Measurements from ENCODE around the gene CCP110. TPM values are rescaled to one million over a fixed set of nuclear protein-coding genes. Genes with fewer than 3 reads are reported as not detected.
A peak's percentile ranks its signal among the peaks of the same experiment; 100 is the strongest.

CCP110 gene
- total RNA-seq, 1 experiment from 2014 or later: 31.8 TPM

GRCh38 chr16:19522760-19523159 is 982 bp upstream of the CCP110 start:
- no peaks in the 10 kb centered on the region for H3K27me3 ChIP-seq (ENCODE audit: control insufficient read depth, insufficient read depth, low read length)
- H3K27ac ChIP-seq (ENCODE audit: low read length): peak overlapping the region; percentile 91; the same call in 1 of the 2 replicates
- in situ Hi-C loops (cut with HindIII; ENCODE audit: low pct_unique_long_range_greater_than_20kb, low sequenced_read_pairs) (no loop called here), intact Hi-C loops (cut with micrococcal nuclease; ENCODE audit: unreplicated experiment) (no loop called here)
- CTCF ChIA-PET: no interaction called here
- H3K36me3 ChIP-seq (ENCODE audit: control insufficient read depth, insufficient read depth, low read length): peaks cover 2% of the 10 kb centered on the region; the same call in 1 of the 2 replicates
- DNase-seq (ENCODE audit: low read depth, low spot score) (no peak), ATAC-seq (no peak)
- H3K9me3 ChIP-seq (ENCODE audit: control insufficient read depth, insufficient read depth, low read depth, low read length): no peaks in the 10 kb centered on the region
- no peak overlapping the region for H3K4me3 ChIP-seq (ENCODE audit: low read depth in 2 of 2, low read length in 2 of 2)
- TF ChIP-seq POLR2AphosphoS5 (IDR thresholded peaks at IDR 0.05; ENCODE audit: low read depth, low read length) (no peak), CTCF (IDR thresholded peaks at IDR 0.05) (no peak), REST (IDR thresholded peaks at IDR 0.05; ENCODE audit: insufficient read depth in 1 of 2, low read depth in 2 of 2, low read length in 1 of 2) (no peak), SIN3A (IDR thresholded peaks at IDR 0.05; ENCODE audit: borderline replicate concordance, insufficient read depth, low read depth, low read length) (no peak), TCF7L2 (IDR thresholded peaks at IDR 0.05; ENCODE audit: low read depth, low read length) (no peak)
- BruUV-seq (replicated peaks): no TSS peak
- H3K4me1 ChIP-seq (ENCODE audit: control insufficient read depth, insufficient read depth, low read length): peaks cover 29% of the 10 kb centered on the region
- POLR2A ChIA-PET: no interaction called here

GRCh38 chr16:19523184-19523558 is 571 bp upstream of the CCP110 start:
- intact Hi-C loops (cut with micrococcal nuclease; ENCODE audit: unreplicated experiment): no loop called here
- Histone ChIP-seq H3K27ac (ENCODE audit: low read length) (peak overlapping the region; percentile 91), H3K4me3 (ENCODE audit: low read depth in 2 of 2, low read length in 2 of 2) (peak overlapping the region in 1 of 2 experiments; percentile 91; a peak in 2 of 4 replicates), H3K27me3 (ENCODE audit: control insufficient read depth, insufficient read depth, low read length) (no peaks in the 10 kb centered on the region), H3K4me1 (ENCODE audit: control insufficient read depth, insufficient read depth, low read length) (peaks cover 29% of the 10 kb centered on the region), H3K36me3 (ENCODE audit: control insufficient read depth, insufficient read depth, low read length) (peaks cover 6% of the 10 kb centered on the region), H3K9me3 (ENCODE audit: control insufficient read depth, insufficient read depth, low read depth, low read length) (no peaks in the 10 kb centered on the region)
- CTCF ChIA-PET: no interaction called here
- no TSS peak for BruUV-seq (replicated peaks)
- POLR2A ChIA-PET: no interaction called here
- no peak for TF ChIP-seq POLR2AphosphoS5 (IDR thresholded peaks at IDR 0.05; ENCODE audit: low read depth, low read length)
- TF ChIP-seq SIN3A (IDR thresholded peaks at IDR 0.05; ENCODE audit: borderline replicate concordance, insufficient read depth, low read depth, low read length): no peak
- TF ChIP-seq TCF7L2 (IDR thresholded peaks at IDR 0.05; ENCODE audit: low read depth, low read length): no peak
- ATAC-seq (no peak), DNase-seq (ENCODE audit: low read depth, low spot score) (no peak)
- in situ Hi-C loops (cut with HindIII; ENCODE audit: low pct_unique_long_range_greater_than_20kb, low sequenced_read_pairs): no loop called here

- peak overlapping the region; percentile 90 for H3K27ac ChIP-seq (ENCODE audit: low read length)
- intact Hi-C loops (cut with micrococcal nuclease; ENCODE audit: unreplicated experiment) (no loop called here), in situ Hi-C loops (cut with HindIII; ENCODE audit: low pct_unique_long_range_greater_than_20kb, low sequenced_read_pairs) (no loop called here)
- peak overlapping the region; percentile 91 to 93 for H3K4me3 ChIP-seq (ENCODE audit: low read depth in 2 of 2, low read length in 2 of 2)
- DNase-seq (ENCODE audit: low read depth, low spot score) (no peak), ATAC-seq (peak; percentile 4; the same call in 1 of the 2 replicates)
- ChIA-PET CTCF (interaction anchor here (0.5 to 1.1 kb wide), 2 partner anchors 105 to 135 kb away, joined by 4 to 7 read pairs; no protein-coding TSS in a partner anchor), POLR2A (interaction anchor here (0.6 to 0.7 kb wide), 2 partner anchors 28 to 99 kb away, joined by 3 to 6 read pairs; no protein-coding TSS in a partner anchor)
- H3K27me3 ChIP-seq (ENCODE audit: control insufficient read depth, insufficient read depth, low read length): no peaks in the 10 kb centered on the region
- H3K9me3 ChIP-seq (ENCODE audit: control insufficient read depth, insufficient read depth, low read depth, low read length): no peaks in the 10 kb centered on the region
- H3K4me1 ChIP-seq (ENCODE audit: control insufficient read depth, insufficient read depth, low read length): peaks cover 29% of the 10 kb centered on the region
- TF ChIP-seq SIN3A (IDR thresholded peaks at IDR 0.05; ENCODE audit: borderline replicate concordance, insufficient read depth, low read depth, low read length): no peak
- TF ChIP-seq CTCF (IDR thresholded peaks at IDR 0.05): no peak
- no peak for TF ChIP-seq POLR2AphosphoS5 (IDR thresholded peaks at IDR 0.05; ENCODE audit: low read depth, low read length)
- TF ChIP-seq REST (IDR thresholded peaks at IDR 0.05; ENCODE audit: insufficient read depth in 1 of 2, low read depth in 2 of 2, low read length in 1 of 2): no peak
- no peak for TF ChIP-seq TCF7L2 (IDR thresholded peaks at IDR 0.05; ENCODE audit: low read depth, low read length)
- peaks cover 16% of the 10 kb centered on the region for H3K36me3 ChIP-seq (ENCODE audit: control insufficient read depth, insufficient read depth, low read length)
- BruUV-seq (replicated peaks): no TSS peak
These were observed 544 bp downstream of the CCP110 start for GRCh38 chr16:19524356-19524615.
